Measurements from ENCODE around the gene VTI1A. TPM values are rescaled to one million over a fixed set of nuclear protein-coding genes. Genes with fewer than 3 reads are reported as not detected.

VTI1A gene
- total and polyA plus RNA-seq, 2 of the 13 experiments (the other 11 are each of a cell fraction or from before 2014, with no cell fraction given), result 11.7 to 32.7 TPM

DNA sequence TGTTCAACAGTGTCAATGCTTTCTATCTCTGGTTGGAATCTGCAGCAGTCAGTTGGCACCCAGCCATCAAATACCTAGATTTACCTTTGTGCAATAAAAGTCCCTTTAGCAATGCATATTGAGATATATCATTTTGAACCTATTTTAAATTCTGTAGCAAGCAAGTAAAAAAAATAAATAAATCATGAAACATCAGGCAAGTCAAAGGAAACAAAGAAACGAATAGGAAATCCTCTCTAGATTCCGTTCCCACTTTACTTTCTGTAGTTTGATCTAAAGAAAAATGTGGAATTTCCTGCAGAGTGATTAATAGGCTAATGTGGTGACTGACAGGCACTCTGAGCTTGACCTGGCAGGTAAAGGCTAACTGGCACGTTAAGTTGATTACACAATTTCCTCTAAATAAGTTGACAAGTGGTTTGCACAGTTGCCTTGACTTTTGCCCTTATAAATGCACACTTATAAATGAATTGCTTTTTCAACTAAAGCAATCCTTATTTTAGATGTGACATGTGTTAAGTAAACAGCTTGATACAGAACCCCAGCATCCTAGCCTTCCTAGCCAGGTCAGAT, 294.9 kb downstream of the VTI1A start (continued):
- TF ChIP-seq MYNN (CRISPR knock-in tag; IDR thresholded peaks at IDR 0.05; ENCODE audit: low read depth), result peak; percentile 90; the same call in 1 of the 2 replicates
- no peak for TF ChIP-seq GRHL1 (CRISPR knock-in tag; conservative IDR thresholded peaks at IDR 0.05)
- no peak; the same call in 1 of the 2 replicates for TF ChIP-seq ZSCAN9 (CRISPR knock-in tag; IDR thresholded peaks at IDR 0.05; ENCODE audit: borderline replicate concordance)
- no peak for TF ChIP-seq ATF7-NPFF (CRISPR knock-in tag; IDR thresholded peaks at IDR 0.05; ENCODE audit: low read depth)
- no peak for TF ChIP-seq SP4 (CRISPR knock-in tag; IDR thresholded peaks at IDR 0.05)
- no peak for TF ChIP-seq ZIK1 (CRISPR knock-in tag; IDR thresholded peaks at IDR 0.05; ENCODE audit: borderline replicate concordance, low read depth)
- peak; percentile 21; the same call in 1 of the 2 replicates for TF ChIP-seq HDAC1 (CRISPR knock-in tag; IDR thresholded peaks at IDR 0.05)
- TF ChIP-seq CEBPB (IDR thresholded peaks at IDR 0.05; ENCODE audit: borderline replicate concordance, low read depth, low read length), result peak; percentile 58; the same call in 1 of the 2 replicates
- no peak for TF ChIP-seq ZNF431 (CRISPR knock-in tag; IDR thresholded peaks at IDR 0.05; ENCODE audit: borderline replicate concordance, low read depth)
- TF ChIP-seq, protein P1, sequence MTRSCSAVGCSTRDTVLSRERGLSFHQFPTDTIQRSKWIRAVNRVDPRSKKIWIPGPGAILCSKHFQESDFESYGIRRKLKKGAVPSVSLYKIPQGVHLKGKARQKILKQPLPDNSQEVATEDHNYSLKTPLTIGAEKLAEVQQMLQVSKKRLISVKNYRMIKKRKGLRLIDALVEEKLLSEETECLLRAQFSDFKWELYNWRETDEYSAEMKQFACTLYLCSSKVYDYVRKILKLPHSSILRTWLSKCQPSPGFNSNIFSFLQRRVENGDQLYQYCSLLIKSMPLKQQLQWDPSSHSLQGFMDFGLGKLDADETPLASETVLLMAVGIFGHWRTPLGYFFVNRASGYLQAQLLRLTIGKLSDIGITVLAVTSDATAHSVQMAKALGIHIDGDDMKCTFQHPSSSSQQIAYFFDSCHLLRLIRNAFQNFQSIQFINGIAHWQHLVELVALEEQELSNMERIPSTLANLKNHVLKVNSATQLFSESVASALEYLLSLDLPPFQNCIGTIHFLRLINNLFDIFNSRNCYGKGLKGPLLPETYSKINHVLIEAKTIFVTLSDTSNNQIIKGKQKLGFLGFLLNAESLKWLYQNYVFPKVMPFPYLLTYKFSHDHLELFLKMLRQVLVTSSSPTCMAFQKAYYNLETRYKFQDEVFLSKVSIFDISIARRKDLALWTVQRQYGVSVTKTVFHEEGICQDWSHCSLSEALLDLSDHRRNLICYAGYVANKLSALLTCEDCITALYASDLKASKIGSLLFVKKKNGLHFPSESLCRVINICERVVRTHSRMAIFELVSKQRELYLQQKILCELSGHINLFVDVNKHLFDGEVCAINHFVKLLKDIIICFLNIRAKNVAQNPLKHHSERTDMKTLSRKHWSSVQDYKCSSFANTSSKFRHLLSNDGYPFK (CRISPR knock-in tag; IDR thresholded peaks at IDR 0.05; ENCODE audit: borderline replicate concordance), result no peak
- TF ChIP-seq MEIS1 (CRISPR knock-in tag; IDR thresholded peaks at IDR 0.05; ENCODE audit: borderline replicate concordance), result peak; percentile 97
- no peak for TF ChIP-seq MZF1 (CRISPR knock-in tag; IDR thresholded peaks at IDR 0.05; ENCODE audit: borderline replicate concordance)
- no peak for TF ChIP-seq ZNF263 (CRISPR knock-in tag; IDR thresholded peaks at IDR 0.05)
- peak; percentile 98 for TF ChIP-seq ZBTB43 (CRISPR knock-in tag; conservative IDR thresholded peaks at IDR 0.05)
- TF ChIP-seq ZNF639 (CRISPR knock-in tag; conservative IDR thresholded peaks at IDR 0.05), result no peak
- no peak for TF ChIP-seq SRF (IDR thresholded peaks at IDR 0.05; ENCODE audit: low read depth, low read length)
- TF ChIP-seq TIGD3 (CRISPR knock-in tag; IDR thresholded peaks at IDR 0.05; ENCODE audit: borderline replicate concordance), result no peak
- TF ChIP-seq MAFF (IDR thresholded peaks at IDR 0.05; ENCODE audit: low read depth, low read length), result no peak
- TF ChIP-seq ZNF878 (CRISPR knock-in tag; IDR thresholded peaks at IDR 0.05), result no peak
- TF ChIP-seq PITX1 (CRISPR knock-in tag; IDR thresholded peaks at IDR 0.05), result peak; percentile 67; the same call in 1 of the 2 replicates

Data from HepG2 (cell line).